Activated CD4-positive, alpha-beta T cell treated with anti-CD3 and anti-CD28 coated beads for 24 hours (primary cell): ENCODE results near the gene CACFD1.

Experiments used
- DNase-seq, 2 donors: peaks; one replicate each; pipeline ENCODE4 v3.0.0-alpha.2; 2020; ENCODE audit warnings: low read depth in 2 of 2

The CACFD1 gene

DNA sequence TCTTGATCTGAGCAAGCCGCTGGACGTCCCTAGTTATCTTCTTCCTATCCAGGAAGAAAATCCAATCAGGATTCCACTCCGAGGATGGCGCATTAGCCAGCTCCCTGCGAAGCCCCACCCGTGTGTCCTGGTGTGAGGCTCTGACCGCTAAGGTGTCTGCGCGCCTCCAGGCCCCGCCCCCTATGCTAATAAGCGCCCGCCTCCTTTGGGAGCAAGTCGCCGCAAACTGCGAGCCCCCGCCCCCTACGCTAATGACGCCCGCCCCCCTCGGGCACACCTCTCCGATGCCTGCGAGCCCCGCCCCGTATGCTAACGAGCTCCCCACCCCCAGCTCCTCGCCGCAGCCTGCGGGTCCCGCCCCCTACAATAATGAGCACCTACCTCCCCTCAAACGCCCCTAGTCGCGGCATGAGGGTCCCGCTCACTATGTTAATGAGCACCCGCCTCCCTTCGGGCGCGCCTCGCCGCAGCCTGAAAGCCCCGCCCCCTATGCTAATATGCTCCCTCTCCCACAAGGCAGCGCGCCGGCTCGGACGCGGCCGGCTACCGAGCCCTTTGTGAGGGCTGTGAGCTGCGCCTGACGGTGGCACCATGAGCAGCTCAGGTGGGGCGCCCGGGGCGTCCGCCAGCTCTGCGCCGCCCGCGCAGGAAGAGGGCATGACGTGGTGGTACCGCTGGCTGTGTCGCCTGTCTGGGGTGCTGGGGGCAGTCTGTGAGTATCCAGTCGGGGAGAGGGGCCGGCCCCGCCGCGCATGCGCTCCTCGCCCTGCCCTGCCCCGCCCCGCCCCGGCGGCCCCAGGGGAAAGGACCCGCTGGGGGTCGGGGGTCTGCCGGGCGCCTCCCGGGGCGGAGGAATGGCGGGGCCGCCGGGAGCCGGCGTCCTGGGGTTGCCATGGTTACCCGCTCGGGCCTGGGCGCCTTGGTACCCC, at the start of gene CACFD1:
TSS of gene CACFD1 (plus strand) at position 503 of the 929 bp plus-strand sequence. CDS start at position 592, 89 bp downstream.
- peak; percentile 88 to 93 for DNase-seq

DNA sequence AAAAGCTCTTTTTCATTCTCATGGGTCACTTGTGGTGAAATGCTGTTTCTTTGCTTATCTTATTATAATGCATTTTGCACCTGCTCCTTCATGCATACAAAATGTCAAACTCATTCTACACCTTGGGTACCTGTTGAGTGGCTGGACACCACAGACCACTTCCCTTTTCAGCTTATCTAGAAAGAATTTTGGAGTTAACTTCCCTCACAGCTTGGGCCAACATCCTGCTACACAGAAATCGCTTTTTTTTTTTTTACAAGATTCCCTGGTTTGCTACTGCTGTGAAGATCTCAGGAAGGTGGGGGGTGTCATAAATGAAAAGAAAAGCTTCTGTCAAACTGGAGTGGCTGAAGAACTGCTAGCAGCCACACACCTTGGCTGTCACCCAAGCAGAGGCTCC, 44.6 kb upstream of the CACFD1 start:
- no peak for DNase-seq

- peak; percentile 75 to 78 for DNase-seq
These were observed 42.0 kb upstream of the CACFD1 start, which contains the start of gene REXO4 for GRCh38 chr9:133417541-133418461. Gene REXO4 (minus strand): TSS chr9:133418010. CDS start chr9:133417844, 166 bp downstream.

- no peak for DNase-seq
These were observed 40.8 kb upstream of the CACFD1 start for GRCh38 chr9:133419005-133419404.

DNA sequence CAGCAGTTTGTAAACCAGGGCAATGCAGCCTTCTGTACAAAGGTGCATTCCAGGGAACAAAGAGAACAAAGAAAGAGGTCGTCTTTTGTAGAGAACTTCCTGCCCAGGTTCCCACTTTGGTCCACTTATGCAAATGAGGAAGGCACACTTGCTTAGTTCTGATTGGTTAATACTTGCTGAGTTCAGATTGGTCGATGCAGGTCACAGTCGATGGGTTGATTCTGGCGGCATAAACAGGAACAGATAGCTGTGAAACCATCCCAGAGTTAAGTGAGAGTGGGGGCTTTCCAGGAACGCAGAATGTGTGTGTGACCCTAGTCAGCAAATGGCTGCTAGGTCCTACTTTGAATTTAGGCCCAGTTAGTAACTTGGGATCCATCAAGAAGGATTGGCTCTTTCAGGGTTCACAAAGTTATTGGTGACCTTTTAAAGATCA, 39.4 kb upstream of the CACFD1 start:
- no peak for DNase-seq

DNA sequence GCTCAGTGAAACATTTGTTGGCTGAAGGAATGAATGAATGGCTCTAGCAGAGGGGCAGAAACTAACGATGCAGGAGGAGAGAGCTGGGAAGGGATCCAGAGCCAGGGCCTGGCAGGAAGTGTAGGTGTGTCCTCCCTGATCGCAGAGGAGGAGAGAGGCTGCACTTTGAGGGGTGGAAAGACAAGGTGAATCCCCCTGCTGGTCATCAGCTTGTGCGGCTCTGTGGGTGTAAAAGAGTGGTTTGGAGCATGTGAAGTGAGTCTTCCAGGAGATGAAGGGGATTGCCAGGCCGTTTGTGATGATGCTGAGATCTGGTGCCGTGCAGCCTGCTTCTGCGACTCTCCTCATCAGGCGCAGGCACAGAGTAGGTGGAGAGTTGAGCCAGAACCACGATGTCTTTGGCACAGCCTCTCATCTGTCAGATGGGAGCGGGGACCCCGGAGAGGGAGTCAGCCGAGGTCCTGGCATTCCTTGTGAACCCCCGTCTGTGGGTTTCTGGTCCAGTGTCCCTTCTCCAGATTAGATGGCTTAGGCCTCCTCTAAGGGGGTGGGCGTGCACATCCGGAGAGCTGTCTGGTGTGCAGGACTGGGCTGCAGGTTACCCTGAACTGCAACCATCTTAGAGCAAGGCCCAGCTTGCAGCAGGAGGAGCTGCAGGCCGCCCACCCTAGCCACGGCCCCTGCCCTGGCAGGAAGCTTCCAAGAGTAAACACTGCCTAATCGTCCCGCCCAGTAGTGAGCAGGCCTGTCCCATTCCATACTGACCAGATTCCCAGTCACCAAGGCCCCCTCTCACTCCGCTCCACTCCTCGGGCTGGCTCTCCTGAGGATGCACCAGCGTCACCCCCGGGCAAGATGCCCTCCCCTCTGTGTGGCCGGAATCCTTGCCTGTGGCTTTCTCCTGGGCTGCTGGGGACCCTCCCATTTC, 37.9 kb upstream of the CACFD1 start, which contains the start of gene ADAMTS13:
TSS of gene ADAMTS13 (plus strand) at position 753 of the 928 bp plus-strand sequence. CDS start at position 830, 77 bp downstream.
- peak in 1 of 2 donors; percentile 11 for DNase-seq

DNA sequence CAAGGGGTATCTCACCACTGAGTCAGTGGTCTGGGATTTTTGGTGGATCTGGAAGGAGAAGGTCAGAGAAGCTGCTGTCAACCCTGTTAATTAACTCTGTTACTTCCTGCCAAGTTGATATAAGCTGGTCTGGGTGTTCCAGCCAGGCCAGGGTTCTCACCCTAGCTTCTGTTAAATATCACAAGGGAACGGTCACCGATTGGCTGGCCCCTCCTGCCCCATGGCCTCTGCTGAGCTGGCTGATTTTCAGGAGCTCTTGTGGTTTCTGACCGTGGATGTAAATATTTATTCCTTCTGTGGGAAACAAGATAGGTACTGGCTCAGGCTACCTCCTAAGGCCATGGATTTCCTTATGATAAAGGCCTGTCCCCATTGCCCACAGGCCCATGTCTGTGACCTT, 36.6 kb upstream of the CACFD1 start:
- DNase-seq = no peak

GRCh38 chr9:133424187-133424586, 35.6 kb upstream of the CACFD1 start:
- no peak for DNase-seq

GRCh38 chr9:133425049-133425632, 34.6 kb upstream of the CACFD1 start:
- no peak for DNase-seq

GRCh38 chr9:133426011-133426410, 33.8 kb upstream of the CACFD1 start:
- DNase-seq = no peak

GRCh38 chr9:133427658-133428348, 32.0 kb upstream of the CACFD1 start:
- no peak for DNase-seq

DNA sequence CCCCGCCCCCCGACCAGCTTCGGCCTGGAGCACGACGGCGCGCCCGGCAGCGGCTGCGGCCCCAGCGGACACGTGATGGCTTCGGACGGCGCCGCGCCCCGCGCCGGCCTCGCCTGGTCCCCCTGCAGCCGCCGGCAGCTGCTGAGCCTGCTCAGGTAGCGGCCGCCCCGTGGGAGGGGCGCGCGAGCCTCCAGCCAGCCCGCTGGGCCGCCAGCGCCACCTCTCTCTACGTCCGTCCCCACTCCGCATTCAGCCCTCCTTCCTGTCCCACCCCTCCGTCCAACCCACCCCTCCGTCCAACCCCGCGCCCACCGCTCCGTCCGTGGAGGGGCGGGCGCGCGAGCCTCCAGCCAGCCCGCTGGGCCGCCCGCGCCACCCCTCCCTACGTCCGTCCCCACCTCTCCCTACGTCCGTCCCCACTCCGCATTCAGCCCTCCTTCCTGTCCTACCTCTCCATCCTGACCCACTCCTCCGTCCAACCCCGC, 31.1 kb upstream of the CACFD1 start:
- no peak for DNase-seq

DNA sequence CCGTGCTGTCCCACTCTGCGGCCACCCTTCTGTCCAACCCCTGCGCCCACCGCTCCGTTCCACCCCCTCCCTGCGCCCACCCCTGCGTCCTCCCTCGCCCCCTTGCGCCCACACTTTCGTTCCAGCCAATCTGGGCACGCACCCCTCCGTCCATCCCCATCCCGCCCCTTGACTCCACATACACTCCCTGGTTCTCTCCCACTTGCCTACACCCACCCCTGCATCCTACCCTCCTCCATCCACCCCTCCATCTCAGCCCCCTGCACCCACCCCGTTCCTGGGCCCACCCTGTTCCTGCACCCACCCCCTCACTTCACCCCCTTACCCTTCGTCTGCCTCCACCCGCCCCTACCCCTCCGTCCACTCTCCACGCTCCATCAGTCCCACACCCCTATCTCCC, 30.6 kb upstream of the CACFD1 start:
- DNase-seq = no peak

GRCh38 chr9:133429641-133430161, 30.1 kb upstream of the CACFD1 start:
- DNase-seq = no peak

DNA sequence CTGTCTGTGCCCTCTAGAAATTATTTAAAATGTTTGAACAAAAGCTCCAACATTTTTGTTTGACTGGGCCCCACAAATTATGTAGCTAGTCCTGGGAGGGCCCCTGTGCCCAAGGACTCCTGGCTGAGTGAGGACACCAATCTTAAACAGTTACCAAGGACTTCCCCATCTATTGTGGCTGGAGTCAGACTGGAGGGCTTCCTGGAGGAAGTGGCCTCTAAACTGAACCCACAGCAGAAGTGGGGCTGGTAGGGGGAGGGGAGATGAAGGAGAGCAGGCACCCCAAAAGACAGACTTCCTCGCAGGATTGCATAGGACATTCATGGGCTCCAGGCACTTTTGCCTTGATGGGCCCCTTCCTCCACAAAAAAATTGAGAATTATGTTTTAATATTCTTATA, 29.5 kb upstream of the CACFD1 start:
- no peak for DNase-seq

- no peak for DNase-seq
These were observed 26.4 kb upstream of the CACFD1 start for GRCh38 chr9:133433351-133433843.

- no peak for DNase-seq
These were observed 23.1 kb upstream of the CACFD1 start for GRCh38 chr9:133436681-133437080.

GRCh38 chr9:133437753-133438531, 21.8 kb upstream of the CACFD1 start:
- no peak for DNase-seq

DNA sequence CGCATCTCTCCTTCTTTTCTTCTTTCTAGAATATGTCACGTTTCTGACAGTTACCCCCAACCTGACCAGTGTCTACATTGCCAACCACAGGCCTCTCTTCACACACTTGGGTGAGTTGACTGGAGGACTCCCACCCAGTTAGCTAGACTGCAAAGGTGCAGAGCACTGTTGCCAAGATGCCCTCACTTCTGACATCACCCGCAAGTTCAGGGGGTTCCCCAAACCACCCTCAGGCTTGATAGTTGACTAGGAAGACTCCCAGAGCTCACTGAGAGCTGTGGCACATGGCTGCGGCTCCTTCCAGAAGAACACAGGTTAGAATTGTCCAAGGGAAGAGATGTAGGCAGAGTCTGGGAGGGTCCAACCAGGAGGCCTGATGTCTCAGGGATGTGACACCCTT, 20.4 kb upstream of the CACFD1 start:
- no peak for DNase-seq
